ENCODE measurements around the gene SMPD4.
"Not testable (repeated sequence)": the region's sequence is repeated elsewhere in the genome, so short reads cannot be mapped to it uniquely, and the experiment has no call there.

GRCh38 chr2:130220505-130220904 lies 39.1 kb upstream of the SMPD4 start:
- TF ChIP-seq POLR2A (IDR thresholded peaks at IDR 0.05): not testable (repeated sequence)
- TF ChIP-seq, protein P1, sequence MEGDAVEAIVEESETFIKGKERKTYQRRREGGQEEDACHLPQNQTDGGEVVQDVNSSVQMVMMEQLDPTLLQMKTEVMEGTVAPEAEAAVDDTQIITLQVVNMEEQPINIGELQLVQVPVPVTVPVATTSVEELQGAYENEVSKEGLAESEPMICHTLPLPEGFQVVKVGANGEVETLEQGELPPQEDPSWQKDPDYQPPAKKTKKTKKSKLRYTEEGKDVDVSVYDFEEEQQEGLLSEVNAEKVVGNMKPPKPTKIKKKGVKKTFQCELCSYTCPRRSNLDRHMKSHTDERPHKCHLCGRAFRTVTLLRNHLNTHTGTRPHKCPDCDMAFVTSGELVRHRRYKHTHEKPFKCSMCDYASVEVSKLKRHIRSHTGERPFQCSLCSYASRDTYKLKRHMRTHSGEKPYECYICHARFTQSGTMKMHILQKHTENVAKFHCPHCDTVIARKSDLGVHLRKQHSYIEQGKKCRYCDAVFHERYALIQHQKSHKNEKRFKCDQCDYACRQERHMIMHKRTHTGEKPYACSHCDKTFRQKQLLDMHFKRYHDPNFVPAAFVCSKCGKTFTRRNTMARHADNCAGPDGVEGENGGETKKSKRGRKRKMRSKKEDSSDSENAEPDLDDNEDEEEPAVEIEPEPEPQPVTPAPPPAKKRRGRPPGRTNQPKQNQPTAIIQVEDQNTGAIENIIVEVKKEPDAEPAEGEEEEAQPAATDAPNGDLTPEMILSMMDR (IDR thresholded peaks at IDR 0.05): not testable (repeated sequence)

Data from lower leg skin (tissue), 3 donors.